ENCODE data around the gene CD1C. TPM values are rescaled to one million over a fixed set of nuclear protein-coding genes. Genes with fewer than 3 reads are reported as not detected.
"Not testable (repeated sequence)": the region's sequence is repeated elsewhere in the genome, so short reads cannot be mapped to it uniquely, and the experiment has no call there.

The CD1C gene
- total RNA-seq = 1.1 TPM
- polyA plus RNA-seq (ENCODE audit: insufficient read depth in 1 of 8, insufficient read length in 8 of 8, low replicate concordance in 1 of 8) = 1 to 10 TPM in 3 of 8 donors, under 1 TPM in 5; 0.47 to 1.6 (median 0.95) TPM
- long read RNA-seq, donor 1 = 0 reads
- long read RNA-seq, donor 2 = 0 reads
- long read RNA-seq, donor 3 = 0 reads
- long read RNA-seq, donor 4, partial matches to known transcripts = 0 of 2 reads
- long read RNA-seq, donor 4, other reads (novel, unspliced or antisense) = 0 of 2 reads
- long read RNA-seq, donor 5 = 0 reads
- long read RNA-seq, donor 6, partial matches to known transcripts = 0 of 1 reads
- long read RNA-seq, donor 6, other reads (novel, unspliced or antisense) = 0 of 1 reads
- long read RNA-seq, donor 7 = 0 reads
- long read RNA-seq, donor 8 = 0 reads
- long read RNA-seq, donor 9 = 0 reads
- long read RNA-seq, donor 10 = 0 reads
- long read RNA-seq, donor 11 = 0 reads

GRCh38 chr1:158289811-158290210, at the start of gene CD1C:
CD1C (plus strand) TSS chr1:158289923; CDS start chr1:158290065, 142 bp downstream.
- H3K27ac ChIP-seq (ENCODE audit: low read length) = no peak within 1 kb of the TSS
- WGBS (ENCODE audit: insufficient coverage) = 78% methylated on average over 1 of the region's 4 CpGs
- DNase-seq = no peak
- H3K27me3 ChIP-seq (ENCODE audit: control insufficient read depth, insufficient read depth, low read length) = no peaks in the 10 kb centered on the region
- H3K36me3 ChIP-seq (ENCODE audit: control insufficient read depth, insufficient read depth, low read length) = no peaks in the 10 kb centered on the region
- H3K4me1 ChIP-seq (ENCODE audit: control insufficient read depth, insufficient read depth, low read length) = no peaks in the 10 kb centered on the region
- no peak within 1 kb of the TSS for H3K4me3 ChIP-seq (ENCODE audit: low read length)
- H3K9me3 ChIP-seq (replicated peaks; ENCODE audit: control insufficient read depth, low read depth, low read length) = no peaks in the 10 kb centered on the region

DNA sequence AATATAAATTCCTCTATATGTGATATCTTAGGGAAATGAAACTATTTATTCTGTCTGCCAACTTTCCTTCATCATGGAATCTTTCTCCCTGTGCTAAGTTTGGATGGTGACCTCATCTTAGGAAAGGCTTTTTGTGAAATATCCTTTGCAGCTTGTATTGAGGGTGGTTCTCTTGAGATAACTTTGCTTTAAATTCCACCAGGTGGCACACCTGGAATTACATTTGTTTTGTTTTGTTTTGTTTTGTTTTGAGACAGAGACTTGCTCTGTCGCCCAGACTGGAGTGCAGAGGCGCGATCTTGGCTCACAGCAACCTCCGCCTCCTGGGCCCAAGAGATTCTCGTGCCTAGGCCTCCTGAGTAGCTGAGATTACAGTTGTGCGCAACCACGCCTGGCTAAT, 43.1 kb upstream of the CD1C start:
- Histone ChIP-seq H3K36me3 (ENCODE audit: control insufficient read depth, insufficient read depth, low read length) (no peaks in the 10 kb centered on the region), H3K9me3 (replicated peaks; ENCODE audit: control insufficient read depth, low read depth, low read length) (no peaks in the 10 kb centered on the region), H3K27ac (ENCODE audit: low read length) (no peak overlapping the region), H3K27me3 (ENCODE audit: control insufficient read depth, insufficient read depth, low read length) (no peaks in the 10 kb centered on the region), H3K4me1 (ENCODE audit: control insufficient read depth, insufficient read depth, low read length) (no peaks in the 10 kb centered on the region), H3K4me3 (ENCODE audit: low read length) (no peak overlapping the region)
- peak; percentile 43 for DNase-seq
- WGBS (ENCODE audit: insufficient coverage) = 60% methylated on average over 7 of the region's 7 CpGs

- DNase-seq = peak; percentile 81
- H3K36me3 ChIP-seq (ENCODE audit: control insufficient read depth, insufficient read depth, low read length) = no peaks in the 10 kb centered on the region
- H3K4me3 ChIP-seq (ENCODE audit: low read length) = no peak overlapping the region
- H3K9me3 ChIP-seq (replicated peaks; ENCODE audit: control insufficient read depth, low read depth, low read length) = no peaks in the 10 kb centered on the region
- no peaks in the 10 kb centered on the region for H3K4me1 ChIP-seq (ENCODE audit: control insufficient read depth, insufficient read depth, low read length)
- H3K27ac ChIP-seq (ENCODE audit: low read length) = no peak overlapping the region
- no peaks in the 10 kb centered on the region for H3K27me3 ChIP-seq (ENCODE audit: control insufficient read depth, insufficient read depth, low read length)
- WGBS (ENCODE audit: insufficient coverage) = 90% methylated on average over 3 of the region's 3 CpGs
These were observed 41.6 kb upstream of the CD1C start for GRCh38 chr1:158248118-158248517.

- WGBS (ENCODE audit: insufficient coverage) = 75% methylated on average over 2 of the region's 2 CpGs
- Histone ChIP-seq H3K27ac (ENCODE audit: low read length) (no peak overlapping the region), H3K27me3 (ENCODE audit: control insufficient read depth, insufficient read depth, low read length) (no peaks in the 10 kb centered on the region), H3K4me1 (ENCODE audit: control insufficient read depth, insufficient read depth, low read length) (no peaks in the 10 kb centered on the region), H3K36me3 (ENCODE audit: control insufficient read depth, insufficient read depth, low read length) (no peaks in the 10 kb centered on the region), H3K9me3 (replicated peaks; ENCODE audit: control insufficient read depth, low read depth, low read length) (no peaks in the 10 kb centered on the region), H3K4me3 (ENCODE audit: low read length) (no peak overlapping the region)
- peak; percentile 49 for DNase-seq
These were observed 41.0 kb upstream of the CD1C start for GRCh38 chr1:158248771-158249170.

GRCh38 chr1:158249646-158250045, 40.1 kb upstream of the CD1C start:
- no peaks in the 10 kb centered on the region for H3K4me1 ChIP-seq (ENCODE audit: control insufficient read depth, insufficient read depth, low read length)
- no peaks in the 10 kb centered on the region for H3K27me3 ChIP-seq (ENCODE audit: control insufficient read depth, insufficient read depth, low read length)
- no peaks in the 10 kb centered on the region for H3K9me3 ChIP-seq (replicated peaks; ENCODE audit: control insufficient read depth, low read depth, low read length)
- no peak overlapping the region for H3K27ac ChIP-seq (ENCODE audit: low read length)
- H3K4me3 ChIP-seq (ENCODE audit: low read length) = no peak overlapping the region
- DNase-seq = no peak
- WGBS (ENCODE audit: insufficient coverage) = no CpG with 5 or more reads among the region's 4 CpGs
- no peaks in the 10 kb centered on the region for H3K36me3 ChIP-seq (ENCODE audit: control insufficient read depth, insufficient read depth, low read length)

GRCh38 chr1:158251163-158251562, 38.6 kb upstream of the CD1C start:
- Histone ChIP-seq H3K27me3 (ENCODE audit: control insufficient read depth, insufficient read depth, low read length) (no peaks in the 10 kb centered on the region), H3K27ac (ENCODE audit: low read length) (no peak overlapping the region), H3K9me3 (replicated peaks; ENCODE audit: control insufficient read depth, low read depth, low read length) (no peaks in the 10 kb centered on the region), H3K36me3 (ENCODE audit: control insufficient read depth, insufficient read depth, low read length) (no peaks in the 10 kb centered on the region), H3K4me1 (ENCODE audit: control insufficient read depth, insufficient read depth, low read length) (no peaks in the 10 kb centered on the region), H3K4me3 (ENCODE audit: low read length) (no peak overlapping the region)
- WGBS (ENCODE audit: insufficient coverage) = 72% methylated on average over 2 of the region's 2 CpGs
- DNase-seq = no peak

- no peak overlapping the region for H3K4me3 ChIP-seq (ENCODE audit: low read length)
- no peaks in the 10 kb centered on the region for H3K9me3 ChIP-seq (replicated peaks; ENCODE audit: control insufficient read depth, low read depth, low read length)
- H3K4me1 ChIP-seq (ENCODE audit: control insufficient read depth, insufficient read depth, low read length) = no peaks in the 10 kb centered on the region
- H3K27me3 ChIP-seq (ENCODE audit: control insufficient read depth, insufficient read depth, low read length) = no peaks in the 10 kb centered on the region
- no peak overlapping the region for H3K27ac ChIP-seq (ENCODE audit: low read length)
- DNase-seq = no peak
- H3K36me3 ChIP-seq (ENCODE audit: control insufficient read depth, insufficient read depth, low read length) = no peaks in the 10 kb centered on the region
These were observed 34.1 kb upstream of the CD1C start for GRCh38 chr1:158255656-158256055.

- not testable (repeated sequence) for H3K27ac ChIP-seq (ENCODE audit: low read length); DNase-seq; H3K36me3 ChIP-seq (ENCODE audit: control insufficient read depth, insufficient read depth, low read length); H3K4me1 ChIP-seq (ENCODE audit: control insufficient read depth, insufficient read depth, low read length); H3K4me3 ChIP-seq (ENCODE audit: low read length); H3K27me3 ChIP-seq (ENCODE audit: control insufficient read depth, insufficient read depth, low read length); H3K9me3 ChIP-seq (replicated peaks; ENCODE audit: control insufficient read depth, low read depth, low read length)
- WGBS (ENCODE audit: insufficient coverage) = 81% methylated on average over 8 of the region's 9 CpGs
These were observed 33.0 kb upstream of the CD1C start for GRCh38 chr1:158256747-158257146.

GRCh38 chr1:158257888-158258287, 31.8 kb upstream of the CD1C start:
- H3K27me3 ChIP-seq (ENCODE audit: control insufficient read depth, insufficient read depth, low read length) = no peaks in the 10 kb centered on the region
- no peaks in the 10 kb centered on the region for H3K36me3 ChIP-seq (ENCODE audit: control insufficient read depth, insufficient read depth, low read length)
- H3K9me3 ChIP-seq (replicated peaks; ENCODE audit: control insufficient read depth, low read depth, low read length) = no peaks in the 10 kb centered on the region
- WGBS (ENCODE audit: insufficient coverage) = 80% methylated on average over 1 of the region's 2 CpGs
- no peak for DNase-seq
- H3K27ac ChIP-seq (ENCODE audit: low read length) = no peak overlapping the region
- no peak overlapping the region for H3K4me3 ChIP-seq (ENCODE audit: low read length)
- no peaks in the 10 kb centered on the region for H3K4me1 ChIP-seq (ENCODE audit: control insufficient read depth, insufficient read depth, low read length)

DNA sequence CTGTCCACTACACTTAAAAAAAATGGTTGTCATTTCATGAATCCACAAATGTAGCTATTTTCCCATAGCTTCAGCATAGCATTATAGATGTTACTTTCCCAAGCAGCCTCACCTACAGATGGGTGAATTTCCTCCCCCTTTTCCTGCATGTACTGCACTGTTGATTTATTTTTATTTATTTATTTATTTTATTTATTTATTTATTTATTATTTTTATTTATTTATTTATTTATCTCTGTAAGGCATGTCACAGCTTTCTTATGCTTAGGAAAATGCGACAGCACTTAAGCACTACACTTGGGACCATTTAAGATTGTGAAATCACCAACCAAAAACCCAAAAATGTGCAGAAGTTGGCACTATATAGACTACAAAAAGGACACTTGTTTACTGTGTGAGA, 30.6 kb upstream of the CD1C start:
- Histone ChIP-seq H3K36me3 (ENCODE audit: control insufficient read depth, insufficient read depth, low read length) (no peaks in the 10 kb centered on the region), H3K4me3 (ENCODE audit: low read length) (no peak overlapping the region), H3K27me3 (ENCODE audit: control insufficient read depth, insufficient read depth, low read length) (no peaks in the 10 kb centered on the region), H3K9me3 (replicated peaks; ENCODE audit: control insufficient read depth, low read depth, low read length) (no peaks in the 10 kb centered on the region), H3K27ac (ENCODE audit: low read length) (no peak overlapping the region), H3K4me1 (ENCODE audit: control insufficient read depth, insufficient read depth, low read length) (no peaks in the 10 kb centered on the region)
- no CpG with 5 or more reads among the region's 1 CpG for WGBS (ENCODE audit: insufficient coverage)
- DNase-seq = no peak

DNA sequence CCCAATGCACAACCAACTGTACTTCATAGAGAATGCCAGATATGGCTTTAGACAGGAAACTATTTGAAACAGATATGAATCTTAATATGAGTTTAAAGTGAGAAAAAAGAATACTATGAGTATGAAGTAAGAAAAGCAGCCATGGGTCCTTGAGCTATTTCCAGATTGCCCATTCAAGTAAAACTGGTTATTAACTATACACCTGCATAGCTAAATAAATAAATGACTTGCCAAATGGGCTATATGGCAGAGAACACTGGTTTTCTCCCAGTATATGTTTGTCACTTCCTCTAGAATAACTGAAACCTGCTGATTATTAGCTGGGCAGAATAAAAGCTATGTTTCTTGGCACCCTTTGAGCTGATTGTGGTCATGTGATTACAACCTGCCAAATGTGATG, 17.0 kb upstream of the CD1C start:
- H3K4me3 ChIP-seq (ENCODE audit: low read length) = no peak overlapping the region
- no peaks in the 10 kb centered on the region for H3K4me1 ChIP-seq (ENCODE audit: control insufficient read depth, insufficient read depth, low read length)
- no peak for DNase-seq
- no peak overlapping the region for H3K27ac ChIP-seq (ENCODE audit: low read length)
- no peaks in the 10 kb centered on the region for H3K27me3 ChIP-seq (ENCODE audit: control insufficient read depth, insufficient read depth, low read length)
- H3K36me3 ChIP-seq (ENCODE audit: control insufficient read depth, insufficient read depth, low read length) = no peaks in the 10 kb centered on the region
- no peaks in the 10 kb centered on the region for H3K9me3 ChIP-seq (replicated peaks; ENCODE audit: control insufficient read depth, low read depth, low read length)

Measured in muscle of leg (tissue), 16 donors.